ENCODE measurements around the gene GGT6. TPM values are rescaled to one million over a fixed set of nuclear protein-coding genes. Genes with fewer than 3 reads are reported as not detected.

The GGT6 gene
- polyA plus RNA-seq, 3 donors, result not detected

GRCh38 chr17:4556996-4557395, 3.4 kb downstream of the GGT6 start:
- 100% methylated on average over 3 of the region's 4 CpGs for WGBS (ENCODE audit: insufficient coverage)
- no peak overlapping the region for H3K4me2 ChIP-seq (replicated peaks; ENCODE audit: extremely low read depth, low read length, poor library complexity, severe bottlenecking)
- peaks cover 17% of the 10 kb centered on the region for H3K79me2 ChIP-seq (ENCODE audit: insufficient read depth, low read length)
- Mint-ChIP-seq H3K9me3 (no peaks in the 10 kb centered on the region), H3K4me1 (peaks cover 23% of the 10 kb centered on the region), H3K4me3 (no peak overlapping the region), H3K27ac (no peak overlapping the region), H3K36me3 (peaks cover 9 to 16% of the 10 kb centered on the region in 2 donors), H3K27me3 (ENCODE audit: low read depth in 3 of 3) (peaks cover 0 to 3% (median 2%) of the 10 kb centered on the region in 3 donors)
- peak overlapping the region; percentile 91 for H2AFZ ChIP-seq (ENCODE audit: insufficient read depth, low read depth, low read length, poor library complexity, severe bottlenecking)
- peaks cover 19 to 26% of the 10 kb centered on the region in 2 donors for H3K4me1 ChIP-seq (ENCODE audit: control insufficient read depth in 1 of 2, insufficient read depth in 2 of 2, low read length in 2 of 2)
- H3K9me3 ChIP-seq (replicated peaks in 1 of 2; ENCODE audit: control insufficient read depth in 1 of 2, insufficient read depth in 1 of 2, low read length in 2 of 2), result no peaks in the 10 kb centered on the region
- no peak for TF ChIP-seq CTCF (IDR thresholded peaks at IDR 0.05)
- intact Hi-C loops (cut with micrococcal nuclease), result no loop called here
- no peak for DNase-seq
- H3K27ac ChIP-seq (ENCODE audit: low read depth in 1 of 2, low read length in 2 of 2), result no peak overlapping the region
- no peak overlapping the region for H3K9ac ChIP-seq (ENCODE audit: insufficient read depth, low read length, poor library complexity, severe bottlenecking)
- peaks cover 12 to 17% of the 10 kb centered on the region in 2 donors for H3K36me3 ChIP-seq (replicated peaks in 1 of 2; ENCODE audit: control insufficient read depth in 1 of 2, insufficient read depth in 2 of 2, low read length in 2 of 2)
- H4K20me1 ChIP-seq (ENCODE audit: insufficient read depth, low read length), result no peaks in the 10 kb centered on the region
- H3K27me3 ChIP-seq (ENCODE audit: control insufficient read depth in 2 of 2, insufficient read depth in 2 of 2, low read length in 2 of 2), result no peaks in the 10 kb centered on the region
- no peak overlapping the region for H3K4me3 ChIP-seq (replicated peaks in 1 of 3; ENCODE audit: low read depth in 2 of 3, low read length in 3 of 3)

DNA sequence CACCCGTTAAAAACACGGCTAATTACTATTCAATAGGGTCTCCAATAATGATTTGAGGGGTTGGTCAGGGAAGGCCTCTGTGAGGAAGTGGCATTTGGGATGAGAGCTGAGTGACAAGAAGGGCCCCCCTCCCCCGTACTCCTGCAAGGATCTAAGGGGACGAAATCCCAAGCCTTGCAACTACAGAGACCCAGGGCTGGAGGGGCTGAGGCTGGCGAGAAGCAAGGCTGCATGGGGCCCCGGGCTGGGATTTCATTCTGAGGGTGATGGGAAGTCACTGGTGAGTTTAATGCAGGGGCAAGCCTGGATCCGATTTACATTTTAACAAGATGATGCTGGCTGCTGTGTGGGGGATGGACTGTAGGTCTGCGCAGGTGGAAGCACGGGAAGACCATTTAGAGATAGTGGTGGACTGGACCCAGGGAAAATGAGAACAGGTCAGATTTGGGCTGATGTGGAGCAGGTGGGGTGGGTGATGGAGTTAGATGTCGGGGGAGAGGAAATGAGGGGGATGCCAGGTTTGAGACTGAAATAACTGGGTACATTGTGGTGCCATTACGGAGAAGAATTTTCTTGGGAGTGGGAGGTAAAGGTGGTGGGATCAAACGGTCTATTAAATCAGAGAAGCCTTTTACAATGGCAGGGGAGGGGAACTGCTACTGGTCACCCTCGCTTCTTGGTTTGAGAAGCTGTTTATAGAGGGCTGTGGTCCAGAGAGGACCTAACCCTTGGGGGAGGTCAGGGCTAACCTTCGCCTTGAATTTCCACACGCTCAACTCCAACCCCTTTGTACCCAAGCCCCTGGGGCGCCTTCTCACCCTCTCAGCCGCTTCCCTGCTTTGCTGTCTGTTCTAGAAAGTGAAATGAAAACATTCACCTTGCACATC, 4.3 kb downstream of the GGT6 start:
- Mint-ChIP-seq H3K9me3 (no peaks in the 10 kb centered on the region), H3K4me1 (peaks cover 21% of the 10 kb centered on the region), H3K36me3 (peaks cover 18 to 25% of the 10 kb centered on the region in 2 donors), H3K27me3 (ENCODE audit: low read depth in 3 of 3) (peaks cover 0 to 2% (median 1%) of the 10 kb centered on the region in 3 donors), H3K4me3 (peak overlapping the region; percentile 91 to 97), H3K27ac (peak overlapping the region; percentile 86 to 96 (median 95))
- peak overlapping the region; percentile 70 to 89 (median 87) for H3K4me3 ChIP-seq (replicated peaks in 1 of 3; ENCODE audit: low read depth in 2 of 3, low read length in 3 of 3)
- WGBS (ENCODE audit: insufficient coverage), result 80% methylated on average over 10 of the region's 17 CpGs
- H4K20me1 ChIP-seq (ENCODE audit: insufficient read depth, low read length), result no peaks in the 10 kb centered on the region
- peak overlapping the region; percentile 91 for H2AFZ ChIP-seq (ENCODE audit: insufficient read depth, low read depth, low read length, poor library complexity, severe bottlenecking)
- H3K27me3 ChIP-seq (ENCODE audit: control insufficient read depth in 2 of 2, insufficient read depth in 2 of 2, low read length in 2 of 2), result no peaks in the 10 kb centered on the region
- intact Hi-C loops (cut with micrococcal nuclease), result no loop called here
- H3K9ac ChIP-seq (ENCODE audit: insufficient read depth, low read length, poor library complexity, severe bottlenecking), result peak overlapping the region; percentile 70
- peaks cover 17% of the 10 kb centered on the region for H3K79me2 ChIP-seq (ENCODE audit: insufficient read depth, low read length)
- peak overlapping the region; percentile 96 for H3K4me2 ChIP-seq (replicated peaks; ENCODE audit: extremely low read depth, low read length, poor library complexity, severe bottlenecking)
- DNase-seq, result no peak
- H3K9me3 ChIP-seq (replicated peaks in 1 of 2; ENCODE audit: control insufficient read depth in 1 of 2, insufficient read depth in 1 of 2, low read length in 2 of 2), result no peaks in the 10 kb centered on the region
- TF ChIP-seq CTCF (IDR thresholded peaks at IDR 0.05), result no peak
- H3K27ac ChIP-seq (ENCODE audit: low read depth in 1 of 2, low read length in 2 of 2), result peak overlapping the region; percentile 62 to 80
- peaks cover 19 to 25% of the 10 kb centered on the region in 2 donors for H3K36me3 ChIP-seq (replicated peaks in 1 of 2; ENCODE audit: control insufficient read depth in 1 of 2, insufficient read depth in 2 of 2, low read length in 2 of 2)
- peaks cover 19 to 26% of the 10 kb centered on the region in 2 donors for H3K4me1 ChIP-seq (ENCODE audit: control insufficient read depth in 1 of 2, insufficient read depth in 2 of 2, low read length in 2 of 2)

Measured in CD14-positive monocyte (primary cell).